Subcutaneous abdominal adipose tissue (tissue), 5 donors: ENCODE data around the gene SUCO.
"Not testable (repeated sequence)": the region's sequence is repeated elsewhere in the genome, so short reads cannot be mapped to it uniquely, and the experiment has no call there.

Experiments
- H3K27ac ChIP-seq: one replicate; pipeline ENCODE4 v1.7.0; 2013; ENCODE audit warnings: low read depth, mild to moderate bottlenecking, inconsistent platforms, low read length, moderate library complexity
- H3K27me3 ChIP-seq, 5 donors: one replicate each; pipeline ENCODE4 v1.7.0; 2013; ENCODE audit warnings: low read length in 5 of 5, inconsistent platforms in 1 of 5; ENCODE audit not compliant: control insufficient read depth in 5 of 5, insufficient read depth in 4 of 5
- H3K36me3 ChIP-seq, 5 donors: one replicate each; pipeline ENCODE4 v1.7.0; 2013; ENCODE audit warnings: low read length in 5 of 5; ENCODE audit not compliant: control insufficient read depth in 5 of 5, insufficient read depth in 5 of 5
- H3K4me1 ChIP-seq, 5 donors: one replicate each; pipeline ENCODE4 v1.7.0; 2013; ENCODE audit warnings: low read length in 5 of 5, mild to moderate bottlenecking in 3 of 5, moderate library complexity in 1 of 5; ENCODE audit not compliant: control insufficient read depth in 5 of 5, insufficient read depth in 5 of 5
- H3K4me3 ChIP-seq, 5 donors: one replicate each; pipeline ENCODE4 v1.7.0; 2013; ENCODE audit warnings: low read length in 5 of 5, low read depth in 1 of 5
- H3K9ac ChIP-seq, 5 donors: one replicate each; pipeline ENCODE4 v1.7.0; 2013; ENCODE audit warnings: low read length in 5 of 5, mild to moderate bottlenecking in 4 of 5, moderate library complexity in 3 of 5
- H3K9me3 ChIP-seq, 5 donors: one replicate each; pipeline ENCODE4 v1.7.0; 2013; ENCODE audit warnings: low read length in 5 of 5; ENCODE audit not compliant: control insufficient read depth in 5 of 5
- donor health status: healthy.
- donor health status: healthy.
- donor health status: healthy.
- donor health status: healthy.
- donor health status: healthy.

Gene SUCO

GRCh38 chr1:172496127-172496526 is 36.8 kb upstream of the SUCO start:
- H3K27ac ChIP-seq, H3K36me3 ChIP-seq, H3K27me3 ChIP-seq, H3K4me1 ChIP-seq, H3K9me3 ChIP-seq, H3K9ac ChIP-seq, H3K4me3 ChIP-seq: not testable (repeated sequence)

- Histone ChIP-seq H3K4me3 (no peak overlapping the region), H3K9me3 (no peaks in the 10 kb centered on the region), H3K27ac (no peak overlapping the region), H3K27me3 (no peaks in the 10 kb centered on the region), H3K36me3 (no peaks in the 10 kb centered on the region), H3K4me1 (no peaks in the 10 kb centered on the region), H3K9ac (no peak overlapping the region)
Measured at GRCh38 chr1:172496678-172497077, 36.3 kb upstream of the SUCO start.

- H3K4me1 ChIP-seq = no peaks in the 10 kb centered on the region
- H3K4me3 ChIP-seq = no peak overlapping the region
- no peaks in the 10 kb centered on the region for H3K9me3 ChIP-seq
- H3K27ac ChIP-seq = no peak overlapping the region
- no peaks in the 10 kb centered on the region for H3K27me3 ChIP-seq
- no peaks in the 10 kb centered on the region for H3K36me3 ChIP-seq
- H3K9ac ChIP-seq = no peak overlapping the region
Measured at GRCh38 chr1:172497230-172497629, 35.7 kb upstream of the SUCO start.

GRCh38 chr1:172498857-172499256 is 34.1 kb upstream of the SUCO start:
- Histone ChIP-seq H3K36me3 (no peaks in the 10 kb centered on the region), H3K27me3 (no peaks in the 10 kb centered on the region), H3K4me3 (no peak overlapping the region), H3K4me1 (no peaks in the 10 kb centered on the region), H3K9me3 (no peaks in the 10 kb centered on the region), H3K9ac (no peak overlapping the region), H3K27ac (no peak overlapping the region)

- Histone ChIP-seq H3K9me3 (no peaks in the 10 kb centered on the region), H3K27ac (no peak overlapping the region), H3K36me3 (no peaks in the 10 kb centered on the region)
Measured at GRCh38 chr1:172499636-172500141, 33.3 kb upstream of the SUCO start.

GRCh38 chr1:172500207-172500606 is 32.7 kb upstream of the SUCO start:
- no peaks in the 10 kb centered on the region for H3K4me1 ChIP-seq
- H3K9ac ChIP-seq = no peak overlapping the region

More at GRCh38 chr1:172499636-172500141, 33.3 kb upstream of the SUCO start:
- no peaks in the 10 kb centered on the region for H3K4me1 ChIP-seq
- H3K4me3 ChIP-seq = no peak overlapping the region
- no peaks in the 10 kb centered on the region for H3K27me3 ChIP-seq
- no peak overlapping the region for H3K9ac ChIP-seq

GRCh38 chr1:172507741-172508140 is 25.2 kb upstream of the SUCO start:
- Histone ChIP-seq H3K9me3 (no peaks in the 10 kb centered on the region), H3K4me3 (no peak overlapping the region), H3K27ac (no peak overlapping the region), H3K36me3 (no peaks in the 10 kb centered on the region), H3K9ac (no peak overlapping the region), H3K4me1 (no peaks in the 10 kb centered on the region), H3K27me3 (no peaks in the 10 kb centered on the region)

More at GRCh38 chr1:172500207-172500606, 32.7 kb upstream of the SUCO start:
- Histone ChIP-seq H3K27me3 (no peaks in the 10 kb centered on the region), H3K4me3 (no peak overlapping the region), H3K27ac (no peak overlapping the region), H3K9me3 (no peaks in the 10 kb centered on the region), H3K36me3 (no peaks in the 10 kb centered on the region)

GRCh38 chr1:172510479-172510878 is 22.5 kb upstream of the SUCO start:
- no peak overlapping the region for H3K4me3 ChIP-seq
- H3K4me1 ChIP-seq = no peaks in the 10 kb centered on the region
- no peak overlapping the region for H3K27ac ChIP-seq
- peaks cover 0 to 7% (median 0%) of the 10 kb centered on the region in 5 donors for H3K9me3 ChIP-seq
- H3K36me3 ChIP-seq = no peaks in the 10 kb centered on the region
- H3K9ac ChIP-seq = no peak overlapping the region
- H3K27me3 ChIP-seq = no peaks in the 10 kb centered on the region

- Histone ChIP-seq H3K27me3 (no peaks in the 10 kb centered on the region), H3K36me3 (no peaks in the 10 kb centered on the region), H3K9ac (no peak overlapping the region), H3K4me3 (no peak overlapping the region), H3K4me1 (peaks cover 0 to 2% (median 0%) of the 10 kb centered on the region in 5 donors), H3K27ac (no peak overlapping the region), H3K9me3 (peaks cover 0 to 7% (median 0%) of the 10 kb centered on the region in 5 donors)
Measured at GRCh38 chr1:172512591-172512990, 20.4 kb upstream of the SUCO start.

GRCh38 chr1:172513479-172513878 is 19.5 kb upstream of the SUCO start:
- no peak overlapping the region for H3K27ac ChIP-seq
- no peaks in the 10 kb centered on the region for H3K27me3 ChIP-seq
- peaks cover 0 to 7% (median 0%) of the 10 kb centered on the region in 5 donors for H3K9me3 ChIP-seq
- no peak overlapping the region for H3K4me3 ChIP-seq
- H3K9ac ChIP-seq = no peak overlapping the region
- H3K4me1 ChIP-seq = peaks cover 0 to 2% (median 0%) of the 10 kb centered on the region in 5 donors
- H3K36me3 ChIP-seq = no peaks in the 10 kb centered on the region

GRCh38 chr1:172514108-172514507 is 18.8 kb upstream of the SUCO start:
- H3K36me3 ChIP-seq = no peaks in the 10 kb centered on the region
- peaks cover 0 to 2% (median 0%) of the 10 kb centered on the region in 5 donors for H3K4me1 ChIP-seq
- H3K4me3 ChIP-seq = no peak overlapping the region
- peaks cover 0 to 7% (median 0%) of the 10 kb centered on the region in 5 donors for H3K9me3 ChIP-seq
- H3K27ac ChIP-seq = no peak overlapping the region
- no peak overlapping the region for H3K9ac ChIP-seq
- H3K27me3 ChIP-seq = no peaks in the 10 kb centered on the region
